Measurements from ENCODE around the gene NIP7.

The NIP7 gene

DNA sequence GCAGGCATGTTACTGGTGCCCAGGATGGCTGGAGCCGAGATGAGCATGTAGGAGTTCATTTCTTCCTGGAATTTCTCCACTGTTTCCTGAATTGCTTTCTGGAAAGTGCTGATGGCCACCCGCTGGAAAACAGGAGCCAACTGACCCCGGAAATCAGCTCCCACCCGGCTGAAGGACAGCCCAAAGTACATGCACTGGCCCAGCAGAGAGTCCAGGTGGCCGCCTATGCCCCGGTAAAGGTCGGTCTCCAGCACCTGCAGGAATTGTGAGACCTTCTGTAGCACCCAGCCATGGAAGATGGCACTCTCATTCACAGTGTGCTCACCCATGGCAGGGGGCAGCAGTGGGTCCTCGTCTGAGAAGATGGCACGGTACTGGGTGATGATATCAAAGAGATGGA lies 4.9 kb upstream of the NIP7 start:
- TF ChIP-seq, protein P1, sequence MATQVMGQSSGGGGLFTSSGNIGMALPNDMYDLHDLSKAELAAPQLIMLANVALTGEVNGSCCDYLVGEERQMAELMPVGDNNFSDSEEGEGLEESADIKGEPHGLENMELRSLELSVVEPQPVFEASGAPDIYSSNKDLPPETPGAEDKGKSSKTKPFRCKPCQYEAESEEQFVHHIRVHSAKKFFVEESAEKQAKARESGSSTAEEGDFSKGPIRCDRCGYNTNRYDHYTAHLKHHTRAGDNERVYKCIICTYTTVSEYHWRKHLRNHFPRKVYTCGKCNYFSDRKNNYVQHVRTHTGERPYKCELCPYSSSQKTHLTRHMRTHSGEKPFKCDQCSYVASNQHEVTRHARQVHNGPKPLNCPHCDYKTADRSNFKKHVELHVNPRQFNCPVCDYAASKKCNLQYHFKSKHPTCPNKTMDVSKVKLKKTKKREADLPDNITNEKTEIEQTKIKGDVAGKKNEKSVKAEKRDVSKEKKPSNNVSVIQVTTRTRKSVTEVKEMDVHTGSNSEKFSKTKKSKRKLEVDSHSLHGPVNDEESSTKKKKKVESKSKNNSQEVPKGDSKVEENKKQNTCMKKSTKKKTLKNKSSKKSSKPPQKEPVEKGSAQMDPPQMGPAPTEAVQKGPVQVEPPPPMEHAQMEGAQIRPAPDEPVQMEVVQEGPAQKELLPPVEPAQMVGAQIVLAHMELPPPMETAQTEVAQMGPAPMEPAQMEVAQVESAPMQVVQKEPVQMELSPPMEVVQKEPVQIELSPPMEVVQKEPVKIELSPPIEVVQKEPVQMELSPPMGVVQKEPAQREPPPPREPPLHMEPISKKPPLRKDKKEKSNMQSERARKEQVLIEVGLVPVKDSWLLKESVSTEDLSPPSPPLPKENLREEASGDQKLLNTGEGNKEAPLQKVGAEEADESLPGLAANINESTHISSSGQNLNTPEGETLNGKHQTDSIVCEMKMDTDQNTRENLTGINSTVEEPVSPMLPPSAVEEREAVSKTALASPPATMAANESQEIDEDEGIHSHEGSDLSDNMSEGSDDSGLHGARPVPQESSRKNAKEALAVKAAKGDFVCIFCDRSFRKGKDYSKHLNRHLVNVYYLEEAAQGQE (IDR thresholded peaks at IDR 0.05; ENCODE audit: insufficient read depth in 1 of 2, low read depth in 2 of 2, low read length in 2 of 2) = no peak
- TF ChIP-seq POLR2AphosphoS5 (IDR thresholded peaks at IDR 0.05; ENCODE audit: low read depth, low read length) = no peak
- TF ChIP-seq SIN3A (IDR thresholded peaks at IDR 0.05; ENCODE audit: borderline replicate concordance, insufficient read depth, low read length) = no peak
- no peak for TF ChIP-seq FOXP2 (optimal IDR thresholded peaks at IDR 0.05; ENCODE audit: borderline replicate concordance, extremely low read depth, extremely low read length, insufficient read depth)
- no peak for TF ChIP-seq TAF1 (IDR thresholded peaks at IDR 0.05; ENCODE audit: borderline replicate concordance, insufficient read depth, low read length)

DNA sequence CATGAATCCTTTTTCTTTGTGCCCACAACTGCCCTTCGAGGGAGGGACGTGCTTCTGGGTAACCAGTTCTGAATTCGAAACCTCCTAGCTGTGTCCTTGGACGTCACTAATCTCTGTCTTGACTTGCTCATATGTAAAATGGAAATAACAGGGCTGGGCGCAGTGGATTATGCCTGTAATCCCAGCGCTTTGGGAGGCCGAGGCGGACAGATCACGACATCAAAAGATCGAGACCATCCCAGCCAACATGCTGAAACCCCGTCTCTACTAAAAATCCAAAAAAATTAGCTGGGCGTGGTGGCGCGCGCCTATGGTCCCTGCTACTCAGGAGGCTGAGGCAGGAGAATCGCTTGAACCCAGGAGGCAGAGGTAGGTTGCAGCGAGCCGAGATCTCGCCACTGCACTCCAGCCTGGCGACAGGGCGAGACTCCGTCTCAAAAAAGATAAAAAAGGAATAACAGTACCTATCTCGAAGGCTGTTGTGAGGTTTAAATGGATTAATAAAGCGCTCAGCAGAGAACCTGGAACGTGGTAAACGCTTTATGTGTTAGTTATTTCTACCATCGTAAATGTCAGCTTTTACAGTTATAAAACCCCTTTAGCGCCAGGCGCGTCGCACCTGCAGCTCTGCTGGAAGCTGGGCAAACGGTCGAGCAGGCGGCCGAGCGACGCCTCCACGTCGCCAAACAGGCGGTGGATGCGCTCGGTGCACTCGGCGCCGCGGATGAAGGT lies 849 bp upstream of the NIP7 start:
- TF ChIP-seq POLR2AphosphoS5 (IDR thresholded peaks at IDR 0.05; ENCODE audit: low read depth, low read length) (no peak), FOXP2 (optimal IDR thresholded peaks at IDR 0.05; ENCODE audit: borderline replicate concordance, extremely low read depth, extremely low read length, insufficient read depth) (no peak)
- TF ChIP-seq, protein P1 (IDR thresholded peaks at IDR 0.05; ENCODE audit: insufficient read depth in 1 of 2, low read depth in 2 of 2, low read length in 2 of 2) = no peak

DNA sequence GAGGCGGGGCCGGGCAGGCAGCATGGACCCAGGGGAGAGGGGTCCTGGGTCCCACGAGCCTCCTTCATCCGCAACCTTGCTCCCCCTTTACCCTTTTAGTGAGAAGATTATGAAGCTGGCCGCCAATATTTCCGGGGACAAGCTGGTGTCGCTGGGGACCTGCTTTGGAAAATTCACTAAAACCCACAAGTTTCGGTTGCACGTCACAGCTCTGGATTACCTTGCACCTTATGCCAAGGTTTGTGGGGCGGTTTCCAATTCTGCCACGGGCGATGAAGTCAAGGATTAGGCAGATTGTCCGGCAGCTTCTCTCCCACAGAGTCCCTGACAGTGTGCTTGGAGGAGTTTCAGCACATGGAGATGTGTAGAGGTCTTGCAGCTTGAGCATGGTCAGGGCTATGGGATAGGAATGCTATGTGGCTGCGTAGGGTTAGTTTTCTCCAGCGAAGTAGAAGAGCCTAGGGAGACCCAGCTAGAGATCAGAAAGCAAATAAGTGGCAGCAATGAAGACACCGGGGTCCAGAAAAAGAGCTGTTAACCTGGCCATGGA lies 598 bp downstream of the NIP7 start:
- TF ChIP-seq, protein P1 (IDR thresholded peaks at IDR 0.05; ENCODE audit: insufficient read depth in 1 of 2, low read depth in 2 of 2, low read length in 2 of 2) = no peak
- TF ChIP-seq TAF1 (IDR thresholded peaks at IDR 0.05; ENCODE audit: borderline replicate concordance, insufficient read depth, low read length) (no peak), SIN3A (IDR thresholded peaks at IDR 0.05; ENCODE audit: borderline replicate concordance, insufficient read depth, low read length) (no peak), POLR2AphosphoS5 (IDR thresholded peaks at IDR 0.05; ENCODE audit: low read depth, low read length) (no peak), FOXP2 (optimal IDR thresholded peaks at IDR 0.05; ENCODE audit: borderline replicate concordance, extremely low read depth, extremely low read length, insufficient read depth) (no peak)

DNA sequence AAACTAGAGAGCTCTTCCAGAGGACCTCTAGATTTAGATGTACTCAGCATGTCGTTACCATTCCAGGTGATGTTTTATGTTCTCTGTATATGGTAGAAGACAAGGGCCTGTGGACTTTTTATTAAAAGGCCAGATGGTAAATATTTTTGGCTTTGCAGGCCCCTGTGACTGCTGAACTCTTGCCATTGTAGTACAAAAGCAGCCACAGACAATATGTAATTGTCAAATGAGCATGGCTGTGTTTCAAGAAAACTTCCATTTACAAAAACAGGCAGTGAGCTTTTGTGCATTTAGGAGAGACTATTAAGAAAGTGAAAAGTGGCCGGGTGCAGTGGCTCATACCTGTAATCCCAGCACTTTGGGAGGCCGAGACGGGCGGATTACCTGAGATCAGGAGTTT lies 4.6 kb downstream of the NIP7 start:
- TF ChIP-seq TAF1 (IDR thresholded peaks at IDR 0.05; ENCODE audit: borderline replicate concordance, insufficient read depth, low read length) (no peak), SIN3A (IDR thresholded peaks at IDR 0.05; ENCODE audit: borderline replicate concordance, insufficient read depth, low read length) (no peak), FOXP2 (optimal IDR thresholded peaks at IDR 0.05; ENCODE audit: borderline replicate concordance, extremely low read depth, extremely low read length, insufficient read depth) (no peak), POLR2AphosphoS5 (IDR thresholded peaks at IDR 0.05; ENCODE audit: low read depth, low read length) (no peak)
- TF ChIP-seq, protein P1 (IDR thresholded peaks at IDR 0.05; ENCODE audit: insufficient read depth in 1 of 2, low read depth in 2 of 2, low read length in 2 of 2) = no peak

Measured in PFSK-1 (cell line).